IPS DF 6.9 (cell line): ENCODE results near the gene IRF6.

Source experiments
- DNase-seq: peaks from one replicate; pipeline ENCODE4 v3.0.0-alpha.2; 2013; ENCODE audit warnings: low read depth, low spot score
- H3K27ac ChIP-seq: one replicate; pipeline ENCODE4 v1.5.1; 2013; ENCODE audit warnings: low read length, control low read depth
- H3K27me3 ChIP-seq: 2 replicates; pipeline ENCODE4 v1.6.1; 2013; ENCODE audit warnings: mild to moderate bottlenecking, low read length; ENCODE audit not compliant: control insufficient read depth, insufficient read depth
- H3K36me3 ChIP-seq: 2 replicates; pipeline ENCODE4 v1.6.1; 2013; ENCODE audit warnings: low read length; ENCODE audit not compliant: control insufficient read depth, insufficient read depth
- H3K4me1 ChIP-seq: 2 replicates; pipeline ENCODE4 v1.6.1; 2013; ENCODE audit warnings: low read length; ENCODE audit not compliant: control insufficient read depth, insufficient read depth
- H3K4me3 ChIP-seq: 2 replicates; pipeline ENCODE4 v1.5.1; 2013; ENCODE audit warnings: mild to moderate bottlenecking, low read length
- H3K9me3 ChIP-seq: 2 replicates; pipeline ENCODE4 v1.6.1; 2013; ENCODE audit warnings: low read length, inconsistent platforms; ENCODE audit not compliant: control insufficient read depth, insufficient read depth
- WGBS: extraction: QIAGEN DNeasy Blood & Tissue Kit; methylation state at CpG from one replicate; pipeline ENCODE4 v1.1.7; 2013; ENCODE audit warnings: mixed read lengths, missing lambda C conversion rate; ENCODE audit not compliant: insufficient read length, insufficient coverage; 5-methylcytosine and 5-hydroxymethylcytosine counted together

Gene IRF6

GRCh38 chr1:209823143-209824041, 17.4 kb upstream of the IRF6 start:
- no peak overlapping the region for H3K4me3 ChIP-seq
- H3K27ac ChIP-seq = no peak overlapping the region
- H3K4me1 ChIP-seq = no peaks in the 10 kb centered on the region
- no CpG with 5 or more reads among the region's 12 CpGs for WGBS
- no peaks in the 10 kb centered on the region for H3K9me3 ChIP-seq
- no peak for DNase-seq
- H3K27me3 ChIP-seq = no peaks in the 10 kb centered on the region
- H3K36me3 ChIP-seq = no peaks in the 10 kb centered on the region

- no CpG with 5 or more reads among the region's 7 CpGs for WGBS
- H3K27ac ChIP-seq = no peak overlapping the region
- H3K36me3 ChIP-seq = no peaks in the 10 kb centered on the region
- H3K4me1 ChIP-seq = no peaks in the 10 kb centered on the region
- H3K27me3 ChIP-seq = no peaks in the 10 kb centered on the region
- no peak for DNase-seq
- no peaks in the 10 kb centered on the region for H3K9me3 ChIP-seq
- H3K4me3 ChIP-seq = no peak overlapping the region
Observed at GRCh38 chr1:209822706-209823105, 16.8 kb upstream of the IRF6 start.

- no CpG with 5 or more reads among the region's 4 CpGs for WGBS
- H3K4me3 ChIP-seq = no peak overlapping the region
- DNase-seq = no peak
- no peaks in the 10 kb centered on the region for H3K9me3 ChIP-seq
- no peaks in the 10 kb centered on the region for H3K36me3 ChIP-seq
- H3K27ac ChIP-seq = no peak overlapping the region
- H3K27me3 ChIP-seq = no peaks in the 10 kb centered on the region
- H3K4me1 ChIP-seq = no peaks in the 10 kb centered on the region
Observed at GRCh38 chr1:209820986-209821385, 15.0 kb upstream of the IRF6 start.

- no peak overlapping the region for H3K27ac ChIP-seq
- WGBS = no CpG with 5 or more reads among the region's 1 CpG
- H3K4me1 ChIP-seq = no peaks in the 10 kb centered on the region
- no peak overlapping the region for H3K4me3 ChIP-seq
- no peaks in the 10 kb centered on the region for H3K27me3 ChIP-seq
- no peaks in the 10 kb centered on the region for H3K36me3 ChIP-seq
- H3K9me3 ChIP-seq = no peaks in the 10 kb centered on the region
- no peak for DNase-seq
Observed at GRCh38 chr1:209819058-209819457, 13.1 kb upstream of the IRF6 start.

- Histone ChIP-seq H3K27me3 (no peaks in the 10 kb centered on the region), H3K4me1 (no peaks in the 10 kb centered on the region), H3K4me3 (no peak overlapping the region), H3K27ac (no peak overlapping the region), H3K36me3 (no peaks in the 10 kb centered on the region), H3K9me3 (no peaks in the 10 kb centered on the region)
- DNase-seq = no peak
- WGBS = no CpG with 5 or more reads among the region's 1 CpG
Observed at GRCh38 chr1:209817691-209818090, 11.7 kb upstream of the IRF6 start.

GRCh38 chr1:209816923-209817322, 11.0 kb upstream of the IRF6 start:
- DNase-seq = no peak
- H3K4me3 ChIP-seq = no peak overlapping the region
- no peaks in the 10 kb centered on the region for H3K36me3 ChIP-seq
- no CpG with 5 or more reads among the region's 3 CpGs for WGBS
- H3K4me1 ChIP-seq = no peaks in the 10 kb centered on the region
- H3K27ac ChIP-seq = no peak overlapping the region
- no peaks in the 10 kb centered on the region for H3K9me3 ChIP-seq
- H3K27me3 ChIP-seq = no peaks in the 10 kb centered on the region

- H3K4me3 ChIP-seq = no peak overlapping the region
- no peak for DNase-seq
- WGBS = no CpG with 5 or more reads among the region's 6 CpGs
- H3K9me3 ChIP-seq = no peaks in the 10 kb centered on the region
- H3K4me1 ChIP-seq = no peaks in the 10 kb centered on the region
- H3K27me3 ChIP-seq = no peaks in the 10 kb centered on the region
- H3K36me3 ChIP-seq = no peaks in the 10 kb centered on the region
- H3K27ac ChIP-seq = no peak overlapping the region
Observed at GRCh38 chr1:209815931-209816341, 10.0 kb upstream of the IRF6 start.

GRCh38 chr1:209815490-209815889, 9.5 kb upstream of the IRF6 start:
- H3K9me3 ChIP-seq = no peaks in the 10 kb centered on the region
- H3K36me3 ChIP-seq = no peaks in the 10 kb centered on the region
- no peak overlapping the region for H3K27ac ChIP-seq
- WGBS = no CpG with 5 or more reads among the region's 3 CpGs
- H3K4me3 ChIP-seq = no peak overlapping the region
- no peak for DNase-seq
- no peaks in the 10 kb centered on the region for H3K4me1 ChIP-seq
- no peaks in the 10 kb centered on the region for H3K27me3 ChIP-seq

GRCh38 chr1:209813902-209814301, 8.0 kb upstream of the IRF6 start:
- Histone ChIP-seq H3K9me3 (no peaks in the 10 kb centered on the region), H3K4me3 (no peak overlapping the region), H3K27ac (no peak overlapping the region), H3K4me1 (no peaks in the 10 kb centered on the region), H3K36me3 (no peaks in the 10 kb centered on the region), H3K27me3 (no peaks in the 10 kb centered on the region)
- DNase-seq = no peak
- WGBS = no CpG with 5 or more reads among the region's 4 CpGs

GRCh38 chr1:209810783-209811182, 4.8 kb upstream of the IRF6 start:
- no peaks in the 10 kb centered on the region for H3K27me3 ChIP-seq
- no CpG with 5 or more reads among the region's 5 CpGs for WGBS
- no peak overlapping the region for H3K27ac ChIP-seq
- H3K9me3 ChIP-seq = no peaks in the 10 kb centered on the region
- no peaks in the 10 kb centered on the region; the same call in 1 of the 2 replicates for H3K4me1 ChIP-seq
- no peak for DNase-seq
- no peaks in the 10 kb centered on the region for H3K36me3 ChIP-seq
- H3K4me3 ChIP-seq = no peak overlapping the region

GRCh38 chr1:209809611-209810010, 3.7 kb upstream of the IRF6 start:
- WGBS = no CpG with 5 or more reads among the region's 4 CpGs
- no peaks in the 10 kb centered on the region for H3K27me3 ChIP-seq

More at GRCh38 chr1:209809611-209810010, 3.7 kb upstream of the IRF6 start:
- DNase-seq = no peak
- H3K36me3 ChIP-seq = no peaks in the 10 kb centered on the region
- H3K4me1 ChIP-seq = no peaks in the 10 kb centered on the region; the same call in 1 of the 2 replicates
- H3K27ac ChIP-seq = no peak overlapping the region
- H3K4me3 ChIP-seq = no peak overlapping the region
- H3K9me3 ChIP-seq = no peaks in the 10 kb centered on the region
